ENCODE measurements around the gene CCZ1.
"Not testable (repeated sequence)": the region's sequence is repeated elsewhere in the genome, so short reads cannot be mapped to it uniquely, and the experiment has no call there.

DNA sequence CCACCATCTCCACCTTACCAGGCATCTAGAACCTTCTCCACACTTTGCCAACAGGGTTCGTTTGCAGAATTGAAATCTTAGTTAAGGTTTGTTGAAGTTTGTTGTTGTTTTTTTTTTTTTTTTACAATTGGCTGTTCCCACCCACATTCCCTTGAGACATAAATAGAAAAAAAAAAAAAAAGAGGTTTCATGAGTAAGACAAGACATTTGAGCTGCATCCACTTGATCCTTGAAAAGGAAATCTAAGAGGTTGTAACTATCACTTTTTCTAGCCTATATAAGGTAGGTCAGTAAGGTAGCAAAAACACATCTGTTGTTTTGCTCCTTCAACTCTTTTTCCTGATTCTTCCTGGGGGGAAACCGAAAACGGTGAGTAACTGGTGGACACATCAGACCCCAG lies 18.9 kb upstream of the CCZ1 start:
- TF ChIP-seq, protein P1, sequence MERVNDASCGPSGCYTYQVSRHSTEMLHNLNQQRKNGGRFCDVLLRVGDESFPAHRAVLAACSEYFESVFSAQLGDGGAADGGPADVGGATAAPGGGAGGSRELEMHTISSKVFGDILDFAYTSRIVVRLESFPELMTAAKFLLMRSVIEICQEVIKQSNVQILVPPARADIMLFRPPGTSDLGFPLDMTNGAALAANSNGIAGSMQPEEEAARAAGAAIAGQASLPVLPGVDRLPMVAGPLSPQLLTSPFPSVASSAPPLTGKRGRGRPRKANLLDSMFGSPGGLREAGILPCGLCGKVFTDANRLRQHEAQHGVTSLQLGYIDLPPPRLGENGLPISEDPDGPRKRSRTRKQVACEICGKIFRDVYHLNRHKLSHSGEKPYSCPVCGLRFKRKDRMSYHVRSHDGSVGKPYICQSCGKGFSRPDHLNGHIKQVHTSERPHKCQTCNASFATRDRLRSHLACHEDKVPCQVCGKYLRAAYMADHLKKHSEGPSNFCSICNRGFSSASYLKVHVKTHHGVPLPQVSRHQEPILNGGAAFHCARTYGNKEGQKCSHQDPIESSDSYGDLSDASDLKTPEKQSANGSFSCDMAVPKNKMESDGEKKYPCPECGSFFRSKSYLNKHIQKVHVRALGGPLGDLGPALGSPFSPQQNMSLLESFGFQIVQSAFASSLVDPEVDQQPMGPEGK (CRISPR knock-in tag; IDR thresholded peaks at IDR 0.05; ENCODE audit: borderline replicate concordance), result not testable (repeated sequence)
- not testable (repeated sequence) for TF ChIP-seq ARNTL (CRISPR knock-in tag; IDR thresholded peaks at IDR 0.05; ENCODE audit: borderline replicate concordance, low read depth); ISL1 (CRISPR knock-in tag; IDR thresholded peaks at IDR 0.05); PPARA (CRISPR knock-in tag; IDR thresholded peaks at IDR 0.05; ENCODE audit: borderline replicate concordance)
